Ascending aorta (tissue), 2 donors: ENCODE measurements around the gene FOXL2. TPM values are rescaled to one million over a fixed set of nuclear protein-coding genes. Genes with fewer than 3 reads are reported as not detected.

ENCODE experiments used
- DNase-seq, 2 donors: peaks; one replicate each; pipeline ENCODE4 v3.0.0-alpha.2; 2019; ENCODE audit warnings: low spot score in 2 of 2
- H3K27ac ChIP-seq, 2 donors: fragments of 200-600 bp; sonication (generic); one replicate each; pipeline ENCODE4 v1.5.1; 2016 to 2017; ENCODE audit warnings: mild to moderate bottlenecking in 1 of 2
- H3K27me3 ChIP-seq: fragments of 200-600 bp; sonication (generic); one replicate; pipeline ENCODE4 v1.5.1; 2017
- H3K36me3 ChIP-seq, 2 donors: fragments of 200-600 bp; sonication (generic); one replicate each; pipeline ENCODE4 v1.5.1; 2016
- H3K4me1 ChIP-seq, 2 donors: fragments of 200-600 bp; sonication (generic); one replicate each; pipeline ENCODE4 v1.5.1; 2016 to 2017; ENCODE audit warnings: mild to moderate bottlenecking in 1 of 2
- H3K4me3 ChIP-seq, 2 donors: fragments of 200-600 bp; sonication (generic); one replicate each; pipeline ENCODE4 v1.5.1; 2016 to 2017; ENCODE audit warnings: mild to moderate bottlenecking in 1 of 2
- H3K9me3 ChIP-seq, 2 donors: fragments of 200-600 bp; sonication (generic); one replicate each; pipeline ENCODE4 v1.5.1; 2016
- intact Hi-C: fragments of 100-400 bp; cut with DNase I; formaldehyde crosslinking; loops from one replicate; pipeline ENCODE4 v1.15.1; 2023
- total RNA-seq: library from RNA; depleted of rRNA; stranded (reverse); fragments of >200 nt; gene quantifications from one replicate; pipeline ENCODE4 v1.1.0, GENCODE V29; 2016
- TF ChIP-seq, protein P1 (sequence below), 3 experiments: fragments of 200-600 bp in 2 of 3; fragments of 450-650 bp in 1 of 3; sonication (generic) in 2 of 3; IDR thresholded peaks; one replicate each; pipeline ENCODE4 v1.5.1; 2016 to 2019; ENCODE audit warnings: antibody characterized with exemption in 3 of 3, mild to moderate bottlenecking in 1 of 3, moderate library complexity in 1 of 3

Gene FOXL2
- total RNA-seq, 1 donor from 2014 or later = not detected

DNA sequence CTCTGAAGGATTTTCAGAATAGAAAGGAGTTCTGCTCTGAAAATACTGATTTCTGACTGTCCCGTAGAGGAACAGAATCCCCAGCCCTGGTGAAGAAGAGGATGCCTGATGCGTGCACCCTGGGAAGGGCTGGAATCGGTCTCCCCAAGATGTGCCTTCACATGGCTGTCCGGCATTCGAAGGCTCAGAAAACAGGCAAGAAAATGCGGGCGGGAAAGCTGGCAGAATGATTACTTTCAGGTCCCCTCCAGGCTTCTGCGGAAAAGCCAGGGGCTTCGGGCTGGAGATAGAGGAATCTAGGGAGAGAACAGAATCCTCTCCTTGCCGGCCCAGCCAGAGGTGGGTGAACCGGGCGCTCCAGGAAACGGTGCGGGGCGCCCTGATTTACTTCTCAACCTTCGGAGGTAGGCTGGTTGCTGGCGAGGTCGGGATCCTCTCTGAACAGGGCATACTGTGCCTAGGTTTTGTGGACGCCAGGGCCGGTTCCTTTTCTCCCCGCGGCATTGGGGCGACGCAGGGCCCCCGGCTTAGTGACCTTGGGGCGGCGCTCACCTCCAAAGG, 2.6 kb upstream of the FOXL2 start:
- Histone ChIP-seq H3K4me1 (peaks cover 22% of the 10 kb centered on the region in 2 donors), H3K9me3 (no peaks in the 10 kb centered on the region), H3K4me3 (peak overlapping the region; percentile 31 to 58), H3K27me3 (peaks cover 25% of the 10 kb centered on the region), H3K27ac (no peak overlapping the region), H3K36me3 (no peaks in the 10 kb centered on the region)
- intact Hi-C loops = no loop called here
- TF ChIP-seq, protein P1, sequence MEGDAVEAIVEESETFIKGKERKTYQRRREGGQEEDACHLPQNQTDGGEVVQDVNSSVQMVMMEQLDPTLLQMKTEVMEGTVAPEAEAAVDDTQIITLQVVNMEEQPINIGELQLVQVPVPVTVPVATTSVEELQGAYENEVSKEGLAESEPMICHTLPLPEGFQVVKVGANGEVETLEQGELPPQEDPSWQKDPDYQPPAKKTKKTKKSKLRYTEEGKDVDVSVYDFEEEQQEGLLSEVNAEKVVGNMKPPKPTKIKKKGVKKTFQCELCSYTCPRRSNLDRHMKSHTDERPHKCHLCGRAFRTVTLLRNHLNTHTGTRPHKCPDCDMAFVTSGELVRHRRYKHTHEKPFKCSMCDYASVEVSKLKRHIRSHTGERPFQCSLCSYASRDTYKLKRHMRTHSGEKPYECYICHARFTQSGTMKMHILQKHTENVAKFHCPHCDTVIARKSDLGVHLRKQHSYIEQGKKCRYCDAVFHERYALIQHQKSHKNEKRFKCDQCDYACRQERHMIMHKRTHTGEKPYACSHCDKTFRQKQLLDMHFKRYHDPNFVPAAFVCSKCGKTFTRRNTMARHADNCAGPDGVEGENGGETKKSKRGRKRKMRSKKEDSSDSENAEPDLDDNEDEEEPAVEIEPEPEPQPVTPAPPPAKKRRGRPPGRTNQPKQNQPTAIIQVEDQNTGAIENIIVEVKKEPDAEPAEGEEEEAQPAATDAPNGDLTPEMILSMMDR (IDR thresholded peaks at IDR 0.05) = no peak
- no peak for DNase-seq

DNA sequence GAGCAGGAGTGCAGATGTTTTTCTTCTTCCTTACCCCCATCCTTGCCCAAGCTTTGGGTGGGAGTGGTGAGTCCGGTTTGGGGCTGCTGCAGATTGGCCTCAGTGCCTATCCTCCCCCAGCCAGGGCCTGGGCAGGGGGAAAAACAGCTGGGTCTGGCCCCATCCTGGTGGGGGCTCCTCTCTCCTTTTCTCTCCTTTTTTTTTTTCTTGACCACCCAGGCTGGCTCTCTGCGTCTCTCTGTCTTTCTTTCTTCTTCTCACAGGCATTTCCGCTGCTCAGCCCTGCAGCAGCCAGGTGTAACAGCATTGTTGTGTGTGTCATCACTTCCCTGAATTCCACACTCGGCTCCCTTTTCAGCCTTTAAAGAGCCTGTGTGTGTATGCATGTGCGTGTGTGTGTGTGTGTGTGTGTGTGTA, 2.1 kb upstream of the FOXL2 start:
- TF ChIP-seq, protein P1 (IDR thresholded peaks at IDR 0.05) = no peak
- Histone ChIP-seq H3K4me1 (peaks cover 22 to 26% of the 10 kb centered on the region in 2 donors), H3K36me3 (no peaks in the 10 kb centered on the region), H3K27ac (no peak overlapping the region), H3K4me3 (no peak overlapping the region), H3K27me3 (peaks cover 29% of the 10 kb centered on the region), H3K9me3 (no peaks in the 10 kb centered on the region)
- intact Hi-C loops = no loop called here
- DNase-seq = no peak

- TF ChIP-seq, protein P1 (IDR thresholded peaks at IDR 0.05) = no peak
- Histone ChIP-seq H3K36me3 (no peaks in the 10 kb centered on the region), H3K4me1 (peaks cover 22 to 26% of the 10 kb centered on the region in 2 donors), H3K27me3 (peaks cover 29% of the 10 kb centered on the region), H3K4me3 (no peak overlapping the region), H3K9me3 (no peaks in the 10 kb centered on the region), H3K27ac (no peak overlapping the region)
- no peak for DNase-seq
- intact Hi-C loops = no loop called here
Observed at GRCh38 chr3:138948371-138949001, 1.5 kb upstream of the FOXL2 start.

- Histone ChIP-seq H3K27me3 (peaks cover 37% of the 10 kb centered on the region), H3K9me3 (no peaks in the 10 kb centered on the region), H3K27ac (no peak overlapping the region), H3K36me3 (no peaks in the 10 kb centered on the region), H3K4me3 (peak overlapping the region; percentile 50 to 69), H3K4me1 (peaks cover 22 to 26% of the 10 kb centered on the region in 2 donors)
- intact Hi-C loops = no loop called here
- no peak for DNase-seq
- TF ChIP-seq, protein P1 (IDR thresholded peaks at IDR 0.05) = no peak
Observed at GRCh38 chr3:138947495-138948121, 671 bp upstream of the FOXL2 start.

DNA sequence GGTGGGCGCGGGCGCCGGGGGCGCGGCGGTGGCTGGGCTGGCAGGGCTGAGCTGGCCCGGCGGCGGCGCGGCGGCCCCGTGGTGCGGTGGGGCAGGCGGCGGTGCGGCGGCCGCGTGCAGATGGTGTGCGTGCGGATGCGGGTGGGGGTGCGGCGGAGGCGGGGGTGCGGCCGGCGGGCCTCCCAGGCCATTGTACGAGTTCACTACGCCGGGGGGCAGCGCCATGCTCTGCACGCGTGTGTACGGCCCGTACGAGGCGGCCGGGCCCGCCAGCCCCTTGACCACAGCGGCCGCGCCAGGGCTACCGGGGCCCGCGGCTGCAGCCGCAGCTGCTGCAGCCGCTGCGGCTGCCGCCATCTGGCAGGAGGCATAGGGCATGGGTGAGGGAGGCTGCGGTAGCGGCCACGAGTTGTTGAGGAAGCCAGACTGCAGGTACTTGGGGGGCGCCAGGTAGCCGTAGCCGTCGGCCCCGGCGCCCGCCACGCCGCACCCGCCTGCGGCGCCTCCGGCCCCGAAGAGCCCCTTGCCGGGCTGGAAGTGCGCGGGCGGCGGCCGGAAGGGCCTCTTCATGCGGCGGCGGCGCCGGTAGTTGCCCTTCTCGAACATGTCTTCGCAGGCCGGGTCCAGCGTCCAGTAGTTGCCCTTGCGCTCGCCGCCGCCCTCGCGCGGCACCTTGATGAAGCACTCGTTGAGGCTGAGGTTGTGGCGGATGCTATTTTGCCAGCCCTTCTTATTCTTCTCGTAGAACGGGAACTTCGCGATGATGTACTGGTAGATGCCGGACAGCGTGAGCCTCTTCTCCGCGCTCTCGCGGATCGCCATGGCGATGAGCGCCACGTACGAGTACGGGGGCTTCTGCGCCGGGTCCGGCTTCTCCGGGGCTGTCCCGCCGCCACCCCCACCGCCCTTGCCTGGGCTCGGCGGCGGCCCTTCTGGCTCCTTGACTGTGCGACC, 951 bp downstream of the FOXL2 start:
- TF ChIP-seq, protein P1 (IDR thresholded peaks at IDR 0.05) = no peak
- H3K36me3 ChIP-seq = no peaks in the 10 kb centered on the region
- H3K9me3 ChIP-seq = no peaks in the 10 kb centered on the region
- H3K27me3 ChIP-seq = peaks cover 44% of the 10 kb centered on the region
- H3K4me3 ChIP-seq = peak overlapping the region; percentile 50 to 69
- DNase-seq = no peak
- peaks cover 22 to 26% of the 10 kb centered on the region in 2 donors for H3K4me1 ChIP-seq
- intact Hi-C loops = no loop called here
- no peak overlapping the region for H3K27ac ChIP-seq
